Adrenal gland (tissue), 5 donors: ENCODE measurements around the gene RUNDC1.
"Not testable (repeated sequence)": the region's sequence is repeated elsewhere in the genome, so short reads cannot be mapped to it uniquely, and the experiment has no call there.

Experiments
- CTCF ChIP-seq, 6 experiments: fragments of 450-650 bp in 4 of 6; fragments of 200-600 bp in 2 of 6; sonication (generic) in 1 of 6; IDR thresholded peaks; 1 replicate in 5 of 6; 2 replicates in 1 of 6; pipeline versions ENCODE4 v1.5.1 to v1.8.0; 2016 to 2021; ENCODE audit warnings: antibody characterized with exemption in 6 of 6, mild to moderate bottlenecking in 2 of 6, moderate library complexity in 1 of 6
- POLR2A ChIP-seq, 2 donors: fragments of 450-650 bp; IDR thresholded peaks; one replicate each; pipeline ENCODE4 v1.6.1; 2017; ENCODE audit warnings: antibody characterized with exemption in 2 of 2, mild to moderate bottlenecking in 2 of 2, moderate library complexity in 1 of 2
- donor health status: DM: no; HTN: no; CAD: no.

- not testable (repeated sequence) for TF ChIP-seq POLR2A, CTCF (IDR thresholded peaks at IDR 0.05)
These were observed 7.0 kb upstream of the RUNDC1 start for GRCh38 chr17:42973323-42973722.
